ENCODE results near the gene CD2AP. TPM values are rescaled to one million over a fixed set of nuclear protein-coding genes. Genes with fewer than 3 reads are reported as not detected.

CD2AP gene
- total and polyA plus RNA-seq, 9 of the 15 experiments (the other 6 are each of a cell fraction or from before 2014, with no cell fraction given), result 9.4 to 69.7 (median 38.7) TPM

- Histone ChIP-seq H3K9ac (ENCODE audit: insufficient read depth in 1 of 2, low read depth in 2 of 2, low read length in 2 of 2) (no peak overlapping the region), H3K27ac (ENCODE audit: extremely low read depth, low read depth, low read length) (no peak overlapping the region), H3K9me3 (replicated peaks; ENCODE audit: control insufficient read depth, insufficient read depth, low read depth, low read length) (no peaks in the 10 kb centered on the region), H3K4me2 (ENCODE audit: insufficient read depth, low read length) (peak overlapping the region; percentile 12; the same call in 1 of the 2 replicates), H3K9me1 (ENCODE audit: control insufficient read depth, insufficient read depth, low read length) (no peaks in the 10 kb centered on the region), H2AFZ (ENCODE audit: low read depth, low read length) (no peak overlapping the region), H4K20me1 (replicated peaks; ENCODE audit: control insufficient read depth, insufficient read depth, low read length) (peaks cover 23% of the 10 kb centered on the region), H3K4me3 (no peak overlapping the region), H3K36me3 (ENCODE audit: control insufficient read depth, insufficient read depth, low read length) (peaks cover 10% of the 10 kb centered on the region; the same call in 2 of the 3 replicates), H3K27me3 (ENCODE audit: control insufficient read depth in 2 of 2, insufficient read depth in 2 of 2, low read length in 2 of 2) (no peaks in the 10 kb centered on the region), H3K4me1 (replicated peaks in 1 of 2; ENCODE audit: control insufficient read depth in 2 of 2, insufficient read depth in 2 of 2, low read length in 2 of 2) (peaks cover 19 to 43% of the 10 kb centered on the region in 2 experiments), H3K79me2 (ENCODE audit: control insufficient read depth, insufficient read depth, low read length) (peaks cover 98% of the 10 kb centered on the region)
- in situ Hi-C loops (cut with MboI), result no loop called here
- ATAC-seq, result no peak
- DNase-seq (ENCODE audit: extremely low read depth in 1 of 4, low spot score in 3 of 4), result no peak
- 19% methylated on average over 2 of the region's 2 CpGs for WGBS (ENCODE audit: insufficient coverage, low coverage, missing lambda C conversion rate)
- ChIA-PET CTCF (ENCODE audit: low intra/inter-chr PET ratio) (interaction anchor here (0.6 kb wide), 1 partner anchor 27 kb away, joined by 4 read pairs; no protein-coding TSS in a partner anchor), POLR2A (interaction anchor here (0.9 to 2.0 kb wide), 5 partner anchors 10 to 29 kb away, joined by 3 to 8 read pairs (median 5); no protein-coding TSS in a partner anchor)
- FAIRE-seq, result no peak
- intact Hi-C loops (cut with micrococcal nuclease), result no loop called here
- no TSS peak for BruUV-seq (replicated peaks)
- TF ChIP-seq NCOA4 (IDR thresholded peaks at IDR 0.05; ENCODE audit: partially characterized antibody), result no peak
- no peak for TF ChIP-seq BACH1 (tag; IDR thresholded peaks at IDR 0.05)
- TF ChIP-seq NONO (IDR thresholded peaks at IDR 0.05; ENCODE audit: low read depth in 2 of 2, low read length in 1 of 2), result no peak
- no peak for TF ChIP-seq TRIM25 (IDR thresholded peaks at IDR 0.05; ENCODE audit: borderline replicate concordance)
- TF ChIP-seq BHLHE40 (IDR thresholded peaks at IDR 0.05; ENCODE audit: low read length), result peak; percentile 23; the same call in 1 of the 2 replicates
- no peak for TF ChIP-seq ARID1B (IDR thresholded peaks at IDR 0.05)
- TF ChIP-seq ZNF395 (CRISPR knock-in tag; IDR thresholded peaks at IDR 0.05), result no peak
- TF ChIP-seq SNIP1 (IDR thresholded peaks at IDR 0.05; ENCODE audit: low read depth), result no peak
- TF ChIP-seq ZNF785 (CRISPR knock-in tag; IDR thresholded peaks at IDR 0.05), result no peak
- no peak for TF ChIP-seq ZNF717 (CRISPR knock-in tag; IDR thresholded peaks at IDR 0.05)
- no peak for TF ChIP-seq NCOA2 (IDR thresholded peaks at IDR 0.05; ENCODE audit: partially characterized antibody in 2 of 2)
- no peak for TF ChIP-seq CHD4 (IDR thresholded peaks at IDR 0.05; ENCODE audit: insufficient read depth, insufficient replicate concordance, low read depth, low read length, poor library complexity, severe bottlenecking)
- TF ChIP-seq, protein P1, sequence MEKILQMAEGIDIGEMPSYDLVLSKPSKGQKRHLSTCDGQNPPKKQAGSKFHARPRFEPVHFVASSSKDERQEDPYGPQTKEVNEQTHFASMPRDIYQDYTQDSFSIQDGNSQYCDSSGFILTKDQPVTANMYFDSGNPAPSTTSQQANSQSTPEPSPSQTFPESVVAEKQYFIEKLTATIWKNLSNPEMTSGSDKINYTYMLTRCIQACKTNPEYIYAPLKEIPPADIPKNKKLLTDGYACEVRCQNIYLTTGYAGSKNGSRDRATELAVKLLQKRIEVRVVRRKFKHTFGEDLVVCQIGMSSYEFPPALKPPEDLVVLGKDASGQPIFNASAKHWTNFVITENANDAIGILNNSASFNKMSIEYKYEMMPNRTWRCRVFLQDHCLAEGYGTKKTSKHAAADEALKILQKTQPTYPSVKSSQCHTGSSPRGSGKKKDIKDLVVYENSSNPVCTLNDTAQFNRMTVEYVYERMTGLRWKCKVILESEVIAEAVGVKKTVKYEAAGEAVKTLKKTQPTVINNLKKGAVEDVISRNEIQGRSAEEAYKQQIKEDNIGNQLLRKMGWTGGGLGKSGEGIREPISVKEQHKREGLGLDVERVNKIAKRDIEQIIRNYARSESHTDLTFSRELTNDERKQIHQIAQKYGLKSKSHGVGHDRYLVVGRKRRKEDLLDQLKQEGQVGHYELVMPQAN (IDR thresholded peaks at IDR 0.05; ENCODE audit: borderline replicate concordance), result no peak
- 0 out of 2 replicates have a peak, but pooled peaks have one; percentile 10 for TF ChIP-seq SOX6 (IDR thresholded peaks at IDR 0.05)
These were observed 7.5 kb downstream of the CD2AP start for GRCh38 chr6:47485083-47485482.
